Stimulated activated CD4-positive, alpha-beta T cell treated with anti-CD3 and anti-CD28 coated beads, Interleukin-1b, Interleukin-23, amount 100 ng/mL, for 1 hour (primary cell): Measurements from ENCODE around the gene PGBD5.
"Not testable (repeated sequence)": the region's sequence is repeated elsewhere in the genome, so short reads cannot be mapped to it uniquely, and the experiment has no call there.

ENCODE experiments used
- DNase-seq, 2 donors: peaks; one replicate each; pipeline ENCODE4 v3.0.0-alpha.2; 2020; ENCODE audit warnings: low read depth in 2 of 2

PGBD5 gene

DNA sequence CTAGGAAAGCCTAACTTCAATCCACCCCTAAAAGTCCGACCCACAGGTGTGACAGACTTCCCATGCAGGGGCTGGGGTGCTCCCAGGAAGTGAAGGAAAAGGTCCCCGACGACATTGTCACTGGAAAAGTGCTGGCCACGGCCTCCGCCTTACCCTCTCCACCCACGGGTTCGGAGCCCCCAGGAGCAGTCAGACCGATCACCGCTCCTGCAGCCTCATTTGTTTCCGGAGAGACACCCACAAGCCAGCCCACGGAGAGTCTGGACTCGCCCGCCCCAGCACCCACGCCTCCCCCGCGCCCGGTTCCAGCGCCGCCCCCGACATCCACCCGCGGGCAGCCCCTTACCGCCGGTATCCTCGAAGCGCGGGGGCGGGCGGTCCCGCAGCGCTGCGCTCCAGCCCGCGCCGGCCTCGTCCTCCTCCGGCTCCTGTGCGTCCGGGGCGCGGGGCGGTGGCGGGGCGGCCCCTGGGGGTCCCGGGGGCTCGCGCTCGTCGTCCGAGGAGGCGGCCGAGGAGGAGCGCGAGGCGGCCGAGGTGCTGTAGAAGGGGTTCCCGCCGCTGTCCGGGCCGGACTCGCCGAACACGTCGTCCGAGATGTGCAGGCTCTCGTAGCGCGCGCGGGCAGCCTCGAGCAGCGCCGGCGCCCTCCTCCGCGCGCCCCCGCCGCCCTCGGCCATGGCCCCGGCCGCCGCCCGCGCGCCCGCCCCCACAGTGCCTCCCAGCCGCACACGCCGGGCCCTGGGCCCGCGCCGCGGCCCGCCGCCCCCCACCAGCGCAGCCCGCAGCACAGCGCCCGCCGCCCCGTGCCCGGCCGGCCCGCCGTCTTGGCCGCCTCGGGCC, 660 bp downstream of the PGBD5 start:
- no peak for DNase-seq

DNA sequence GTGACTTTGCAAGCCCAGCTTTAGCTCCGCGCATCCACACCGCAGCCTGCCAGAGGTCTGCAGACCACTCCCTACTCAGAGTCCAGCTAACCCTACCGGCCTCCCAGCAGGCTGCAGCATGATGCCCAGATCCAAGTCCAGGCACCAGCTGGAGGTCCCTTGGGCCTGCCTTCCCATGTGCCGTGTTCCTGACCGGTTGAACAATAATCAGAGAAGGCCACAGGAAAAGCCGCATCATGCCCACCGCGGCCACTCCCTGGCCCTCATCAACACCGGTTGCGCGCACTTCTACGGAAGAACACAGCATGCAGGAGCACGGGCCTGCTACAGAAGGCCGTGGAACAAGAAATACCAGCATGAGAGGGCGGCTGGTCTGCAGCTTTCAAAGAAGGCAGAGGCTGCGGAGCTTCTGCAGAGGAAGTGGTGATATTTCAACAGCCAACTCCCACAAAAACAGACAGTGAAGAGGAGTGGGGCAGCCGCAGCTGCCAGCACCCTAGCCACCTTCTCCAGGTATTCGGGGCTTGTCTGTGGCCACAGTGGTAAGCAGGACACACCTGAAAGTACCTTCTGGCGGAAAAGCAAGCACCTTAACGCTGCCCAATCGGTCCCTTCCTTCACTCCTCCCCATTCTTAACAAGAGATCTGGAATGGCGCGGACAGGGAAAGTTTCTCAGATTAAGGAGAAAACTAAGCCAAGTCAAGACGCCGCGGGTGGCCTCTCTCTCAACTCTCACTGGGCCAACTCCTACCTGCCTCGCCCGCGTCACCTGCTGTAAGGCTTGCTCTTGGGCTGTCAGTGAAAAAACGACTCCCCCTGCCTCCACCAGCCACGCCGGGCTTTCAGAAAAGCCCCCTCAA, 1.5 kb downstream of the PGBD5 start:
- no peak for DNase-seq

- no peak for DNase-seq
These were observed 2.2 kb downstream of the PGBD5 start for GRCh38 chr1:230423951-230424350.

DNA sequence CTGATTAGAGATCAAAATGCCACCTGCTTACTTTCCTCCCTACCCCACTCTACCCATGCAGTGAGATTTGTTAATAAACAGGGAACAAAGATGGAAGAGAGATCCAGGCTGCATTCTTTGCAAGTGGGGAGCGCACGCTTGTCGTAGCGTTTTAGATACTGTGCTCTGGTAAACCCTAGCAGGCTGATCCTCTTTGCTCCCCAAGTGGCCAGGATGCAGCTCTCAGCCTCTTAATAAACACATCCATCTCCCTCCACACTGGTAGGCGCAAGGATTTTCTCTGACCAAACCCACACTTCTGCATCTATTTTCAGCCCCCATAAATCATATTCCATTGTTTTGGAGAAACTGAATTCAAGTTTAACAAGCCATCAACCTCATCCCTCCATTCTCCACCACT, 2.9 kb downstream of the PGBD5 start:
- DNase-seq = no peak

DNA sequence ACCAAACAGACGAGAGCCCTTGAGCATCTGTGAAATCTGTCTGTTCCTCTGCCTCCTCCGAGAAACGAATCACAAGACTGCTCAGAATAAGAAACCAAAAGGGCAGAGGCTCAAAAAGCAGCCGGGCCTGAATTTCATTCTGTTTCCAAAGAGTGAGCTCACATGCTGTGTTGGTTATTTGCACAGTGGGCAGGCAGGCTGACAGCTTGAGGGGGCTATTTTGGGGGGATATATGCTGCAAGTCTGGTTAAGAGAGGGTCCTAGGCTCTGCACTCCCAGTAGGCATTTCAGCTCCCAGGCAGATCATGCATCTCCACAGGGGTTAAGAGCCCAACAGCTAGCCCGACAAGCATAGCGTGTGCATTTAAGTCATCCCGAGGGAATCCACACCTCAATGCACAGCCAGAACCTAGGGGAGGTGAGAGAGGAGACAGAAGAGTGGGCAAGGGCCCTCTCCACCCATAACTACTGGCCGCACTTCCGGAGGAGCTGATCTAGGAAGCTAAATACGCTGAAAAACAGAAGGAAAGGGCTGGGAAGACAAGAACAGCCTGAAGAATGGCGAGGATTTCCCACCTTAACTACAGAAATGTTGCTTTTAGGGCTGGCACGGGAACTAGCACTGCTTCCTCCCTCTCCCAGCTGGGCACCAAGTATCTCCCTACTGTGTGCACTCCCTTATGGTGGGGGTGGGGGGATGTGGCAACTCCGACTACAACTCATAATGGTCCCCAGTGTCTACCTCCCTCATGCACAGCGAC, 3.7 kb downstream of the PGBD5 start:
- DNase-seq = no peak

- no peak for DNase-seq
These were observed 4.7 kb downstream of the PGBD5 start for GRCh38 chr1:230421481-230421880.

DNA sequence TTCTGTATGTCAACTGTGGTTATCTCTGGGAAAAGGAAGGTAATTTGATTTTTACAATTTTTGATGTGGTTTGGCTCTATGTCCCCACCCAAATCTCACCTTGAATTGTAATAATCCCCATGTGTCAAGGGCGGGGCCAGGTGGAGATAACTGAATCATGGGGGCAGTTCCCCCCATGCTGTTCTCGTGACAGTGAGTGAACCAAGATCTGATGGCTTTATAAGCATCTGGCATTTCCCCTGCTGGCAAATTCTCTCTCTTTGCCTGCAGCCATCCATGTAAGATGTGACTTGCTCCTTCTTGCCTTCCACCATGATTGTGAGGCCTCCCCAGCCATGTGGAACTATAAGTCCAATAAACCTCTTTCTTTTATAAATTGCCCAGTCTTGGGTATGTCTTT, 5.8 kb downstream of the PGBD5 start:
- DNase-seq = not testable (repeated sequence)

DNA sequence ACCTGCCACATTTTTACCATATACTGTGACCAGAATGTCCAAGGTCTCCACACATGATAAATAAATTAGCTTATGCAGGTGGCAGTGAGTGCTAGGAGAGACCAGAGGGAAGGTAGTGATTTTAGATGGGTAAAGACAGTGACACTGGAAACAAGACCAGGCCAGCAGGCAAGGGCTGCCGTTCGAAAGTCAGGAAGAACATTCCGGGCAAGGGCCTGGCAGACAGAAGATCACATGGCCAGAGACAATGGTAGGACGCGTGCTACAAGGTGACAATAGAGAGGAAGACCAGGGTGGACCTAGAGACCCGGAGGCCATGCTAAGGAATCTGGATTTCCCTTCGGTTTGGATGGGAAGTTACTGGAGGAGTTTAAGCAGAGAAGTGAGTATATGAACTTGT, 9.7 kb downstream of the PGBD5 start:
- no peak for DNase-seq

GRCh38 chr1:230415405-230416132, 10.6 kb downstream of the PGBD5 start:
- DNase-seq = no peak

DNA sequence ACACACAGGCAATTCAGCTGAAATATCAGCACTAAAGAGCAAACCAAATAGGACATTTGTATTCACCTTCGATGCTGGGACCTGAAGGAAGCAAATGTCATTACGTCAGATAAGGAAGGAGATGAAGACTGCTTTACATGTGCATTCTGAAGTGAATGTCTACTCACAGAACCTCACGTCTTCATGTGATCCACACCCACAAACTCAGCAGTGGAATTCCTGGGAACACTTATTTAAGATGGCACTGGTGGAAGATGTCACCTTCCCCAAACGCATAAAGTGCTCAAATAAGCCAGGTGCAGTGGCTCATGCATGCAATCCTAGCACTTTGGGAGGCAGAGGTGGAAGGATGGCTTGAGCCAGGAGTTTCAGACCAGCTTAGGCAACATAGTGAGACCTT, 11.4 kb downstream of the PGBD5 start:
- no peak for DNase-seq

DNA sequence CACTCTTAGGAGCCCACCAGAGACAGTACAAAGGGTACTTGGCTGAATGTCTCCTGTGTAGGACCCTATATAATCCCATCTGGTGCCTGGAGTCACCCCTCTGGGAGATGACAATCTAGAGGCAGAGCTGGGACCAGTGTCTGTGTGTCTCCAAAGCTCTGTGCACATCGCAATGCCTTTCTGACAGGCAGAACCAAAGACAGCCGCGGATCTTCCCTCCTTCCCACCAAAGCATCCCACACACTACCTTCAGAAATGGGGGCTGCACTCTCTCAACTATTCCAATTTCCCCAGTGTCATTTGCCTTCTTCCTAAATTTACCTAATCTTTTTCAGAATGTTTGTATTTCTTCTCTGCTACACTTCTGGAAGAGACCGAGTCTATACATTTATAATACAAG, 12.0 kb downstream of the PGBD5 start:
- DNase-seq = no peak

DNA sequence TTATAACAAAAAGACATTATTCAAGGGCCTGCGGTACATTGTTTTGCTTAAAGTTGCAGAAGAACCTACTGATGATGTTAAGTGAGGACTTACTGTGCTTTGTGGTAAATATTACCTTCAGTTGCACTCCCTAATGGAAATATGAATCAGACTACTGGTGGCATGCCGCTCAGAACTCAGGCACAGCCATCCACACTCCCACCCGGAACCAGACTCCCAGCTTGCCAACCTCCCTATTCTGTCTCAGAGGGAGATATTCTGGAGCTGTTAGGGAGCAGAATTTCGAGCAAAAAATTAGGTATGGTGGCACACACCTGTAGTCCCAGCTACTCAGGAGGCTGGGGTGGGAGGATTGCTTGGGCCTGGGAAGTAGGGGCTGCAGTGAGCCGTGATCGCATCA, 13.1 kb downstream of the PGBD5 start:
- no peak for DNase-seq

- no peak for DNase-seq
These were observed 17.2 kb downstream of the PGBD5 start for GRCh38 chr1:230408971-230409370.

GRCh38 chr1:230407351-230407750, 18.8 kb downstream of the PGBD5 start:
- DNase-seq = no peak

DNA sequence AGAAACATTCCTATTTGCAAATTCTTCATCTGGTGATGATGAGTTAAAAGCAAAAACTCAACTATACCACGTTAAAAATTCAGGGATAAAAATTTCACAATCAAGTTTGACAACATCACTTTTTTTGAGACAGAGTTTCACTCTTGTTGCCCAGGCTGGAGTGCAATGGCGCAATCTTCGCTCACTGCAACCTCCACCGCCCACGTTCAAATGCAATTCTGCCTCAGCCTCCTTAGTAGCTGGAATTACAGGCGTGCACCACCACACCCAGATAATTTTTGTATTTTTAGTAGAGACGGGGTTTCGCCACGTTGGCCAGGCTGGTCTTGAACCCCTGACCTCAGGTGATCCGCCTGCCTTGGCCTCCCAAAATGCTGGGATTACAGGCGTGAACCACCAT, 19.4 kb downstream of the PGBD5 start:
- not testable (repeated sequence) for DNase-seq

- no peak for DNase-seq
These were observed 22.7 kb downstream of the PGBD5 start for GRCh38 chr1:230403442-230403841.

DNA sequence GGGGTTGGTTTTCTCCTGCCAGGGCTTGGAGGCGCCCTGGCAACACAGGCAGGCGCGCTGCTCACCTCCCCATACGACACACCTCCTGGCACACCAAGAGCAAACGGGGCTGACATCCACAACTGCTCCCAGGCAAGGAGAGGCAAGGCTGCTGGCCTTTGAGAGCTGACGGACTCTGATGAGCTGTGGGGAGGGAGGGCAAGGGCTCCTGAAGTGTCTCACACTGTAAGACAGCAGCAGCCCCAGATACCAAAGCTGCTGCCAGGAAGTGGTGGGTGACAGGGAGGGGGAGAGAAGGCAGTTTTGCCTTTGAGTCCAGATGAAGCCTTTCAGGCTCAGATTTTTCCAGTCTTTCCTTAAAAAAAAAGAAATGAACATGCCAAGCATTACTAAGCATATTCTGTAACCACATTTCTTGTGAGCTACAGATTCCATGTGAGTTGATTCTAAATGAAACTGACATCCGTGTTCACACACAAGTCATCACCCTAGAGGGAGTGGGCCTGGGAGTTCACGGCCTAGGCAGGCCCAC, 24.3 kb downstream of the PGBD5 start:
- DNase-seq = no peak

DNA sequence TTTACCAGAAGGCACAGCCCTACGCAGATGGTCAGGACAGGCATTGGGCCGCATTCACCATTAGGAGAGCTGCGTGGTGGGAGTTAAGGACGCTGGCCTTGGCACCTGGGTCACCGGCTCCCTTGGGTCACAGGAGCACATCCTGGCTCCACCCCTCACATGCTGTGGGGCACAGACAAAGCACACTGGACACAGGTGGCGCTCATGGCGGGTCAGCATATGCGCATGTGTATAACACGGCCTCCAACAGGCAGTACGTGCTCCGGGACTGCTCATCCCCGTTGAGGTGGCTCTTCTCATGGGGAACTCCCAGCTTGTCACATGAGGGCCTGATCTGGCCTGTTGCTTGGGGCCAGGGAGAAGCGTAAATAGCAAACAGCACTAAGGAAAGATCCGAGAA, 25.0 kb downstream of the PGBD5 start:
- DNase-seq = no peak

- no peak for DNase-seq
These were observed 26.2 kb downstream of the PGBD5 start for GRCh38 chr1:230400007-230400344.

GRCh38 chr1:230399321-230400006, 26.7 kb downstream of the PGBD5 start:
- no peak for DNase-seq

GRCh38 chr1:230398856-230399255, 27.3 kb downstream of the PGBD5 start:
- no peak for DNase-seq
